NCI-H82 treated with DMSO at 0.1 percent for 48 hours (cell line): Measurements from ENCODE around the gene ZCCHC14.
"Not testable (repeated sequence)": the region's sequence is repeated elsewhere in the genome, so short reads cannot be mapped to it uniquely, and the experiment has no call there.

Source experiments
- DNase-seq: peaks from one replicate; lab custom pipeline; 2025; ENCODE audit not compliant: unreplicated experiment; lab: John Stamatoyannopoulos, UW

Gene ZCCHC14

GRCh38 chr16:87366930-87367329 lies 125.9 kb downstream of the ZCCHC14 start:
- no peak for DNase-seq

DNA sequence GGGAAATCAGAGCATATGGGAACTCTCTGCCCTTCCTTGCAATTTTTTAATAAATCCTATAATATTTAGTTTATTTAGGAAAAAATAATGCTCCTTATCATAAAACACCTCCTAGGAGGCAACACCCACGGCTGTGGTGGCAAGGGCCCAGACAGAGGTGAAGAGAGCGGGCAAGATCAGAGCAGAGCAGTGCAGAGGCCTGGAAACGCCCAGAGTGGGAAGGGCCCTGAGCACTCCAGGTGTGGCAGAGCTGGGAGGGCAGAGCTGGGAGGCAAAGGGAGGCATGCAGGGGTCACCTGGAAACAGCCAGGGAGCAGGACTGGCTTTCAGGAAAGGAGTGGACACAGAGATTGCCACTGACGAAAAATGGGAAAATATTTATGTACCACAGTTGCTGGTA lies 126.5 kb downstream of the ZCCHC14 start:
- DNase-seq, result no peak

DNA sequence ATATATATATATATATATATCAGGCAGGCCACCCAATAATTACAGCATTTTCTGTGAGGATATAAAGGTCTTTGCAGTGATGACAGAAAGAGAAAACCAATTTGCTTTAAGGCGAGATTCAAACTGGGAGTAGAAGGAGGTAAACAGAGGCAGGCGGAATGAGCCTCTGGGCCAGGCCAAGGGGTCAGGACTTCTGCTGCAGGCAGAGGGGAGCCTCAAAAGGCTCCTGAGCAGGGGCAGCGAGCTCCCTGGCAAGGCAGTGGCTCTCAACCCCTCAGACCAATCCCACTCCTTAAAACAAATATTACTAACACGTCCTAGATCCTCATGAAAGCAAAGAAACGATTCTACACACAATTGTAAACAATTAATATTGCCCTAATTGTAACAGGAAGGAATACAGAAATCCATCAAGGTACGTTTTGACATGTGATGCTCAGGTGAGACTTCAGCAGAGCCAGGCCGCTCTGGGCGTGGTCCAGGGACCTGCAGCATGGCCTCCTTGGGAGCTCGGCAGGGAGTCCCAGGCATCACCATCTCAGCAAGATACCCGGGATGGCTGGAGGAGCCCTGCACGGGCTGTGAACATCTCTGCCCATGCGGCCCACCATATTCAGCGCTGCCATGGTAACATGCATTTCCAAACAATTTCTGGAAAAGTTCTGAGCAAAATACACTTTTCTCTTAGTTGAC lies 127.7 kb downstream of the ZCCHC14 start:
- DNase-seq, result no peak

GRCh38 chr16:87363771-87364455 lies 128.9 kb downstream of the ZCCHC14 start:
- peak; percentile 82 for DNase-seq

DNA sequence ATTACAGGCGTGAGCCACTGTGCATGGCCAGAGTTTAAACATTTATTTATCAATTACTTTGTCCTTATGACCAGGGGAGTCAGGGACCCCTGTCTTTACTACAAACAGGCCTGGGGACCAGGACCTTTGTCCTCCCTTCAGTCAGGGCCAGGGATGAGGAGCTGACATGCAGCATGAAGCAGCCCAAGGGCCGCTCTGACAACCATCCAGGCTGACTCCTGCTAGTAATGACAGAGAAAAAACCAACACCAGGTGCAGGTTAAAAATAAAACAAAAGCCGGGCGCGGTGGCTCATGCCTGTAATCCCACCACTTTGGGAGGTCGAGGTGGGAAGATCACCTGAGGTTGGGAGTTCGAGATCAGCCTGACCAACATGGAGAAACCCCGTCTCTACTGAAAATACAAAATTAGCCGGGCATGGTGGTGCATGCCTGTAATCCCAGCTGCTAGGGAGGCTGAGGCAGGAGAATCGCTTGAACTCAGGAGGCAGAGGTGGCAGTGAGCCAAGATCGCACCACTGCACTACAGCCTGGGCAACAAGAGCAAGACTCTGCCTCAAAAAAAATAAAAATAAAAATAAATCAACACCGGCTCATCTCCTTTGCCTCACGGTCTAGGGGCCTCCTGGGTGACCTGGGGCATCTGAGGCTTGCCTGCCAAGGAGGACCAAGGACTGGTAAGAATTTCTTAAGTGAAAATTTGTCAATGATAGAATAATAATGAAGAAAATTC lies 129.8 kb downstream of the ZCCHC14 start:
- DNase-seq, result not testable (repeated sequence)

DNA sequence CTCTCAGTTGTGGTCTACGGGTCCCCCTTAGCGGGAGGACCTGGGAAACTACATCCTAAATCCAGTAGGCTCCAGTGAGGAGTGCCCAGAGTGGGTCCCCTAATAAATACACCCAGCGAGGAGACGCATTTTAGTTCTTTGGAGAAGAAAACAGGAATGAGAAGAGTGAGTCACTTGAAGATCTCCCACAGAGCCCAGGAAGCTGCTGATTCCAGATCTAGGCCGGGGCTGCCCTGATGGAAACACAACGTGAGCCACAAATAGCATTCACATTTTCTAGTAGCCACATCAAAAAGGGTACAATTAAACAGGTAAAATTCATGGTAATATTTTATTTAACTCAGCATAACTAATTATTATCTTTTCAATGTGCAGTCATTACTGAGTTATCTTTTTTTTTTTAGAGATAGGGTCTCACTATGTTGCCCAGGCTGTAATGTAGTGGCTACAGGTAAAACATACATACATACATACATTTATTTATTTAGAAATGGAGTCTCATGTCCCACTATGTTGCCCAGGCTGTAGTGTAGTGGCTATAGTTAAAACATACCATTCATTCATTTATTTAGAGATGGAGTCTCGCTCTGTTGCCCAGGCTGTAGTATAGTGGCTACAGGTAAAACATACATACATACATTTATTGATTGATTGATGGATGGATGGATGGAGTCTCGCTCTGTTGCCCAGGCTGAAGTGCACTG lies 130.8 kb downstream of the ZCCHC14 start:
- no peak for DNase-seq

- no peak for DNase-seq
Measured at GRCh38 chr16:87360862-87361610, 131.8 kb downstream of the ZCCHC14 start.

DNA sequence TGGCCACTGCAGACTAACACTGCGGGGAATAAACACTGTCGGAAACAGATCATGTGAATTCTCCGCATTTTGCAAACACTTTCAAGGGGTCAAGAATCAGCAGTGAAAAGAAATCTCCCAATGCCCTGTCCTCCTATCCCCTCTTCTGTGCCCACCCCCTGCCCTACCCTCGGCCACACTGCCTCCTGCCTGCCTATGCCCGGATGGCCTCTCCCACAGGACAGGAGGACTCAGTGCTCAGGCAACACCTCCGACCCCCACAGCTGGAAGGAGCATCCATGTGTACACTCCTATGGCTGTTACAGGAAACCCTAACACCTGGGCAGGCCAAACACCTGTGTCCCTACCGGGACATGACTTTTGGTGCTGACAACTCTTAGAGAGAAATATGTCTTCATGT lies 133.7 kb downstream of the ZCCHC14 start:
- DNase-seq, result no peak

- DNase-seq, result peak; percentile 41
Measured at GRCh38 chr16:87358696-87359095, 134.1 kb downstream of the ZCCHC14 start.

DNA sequence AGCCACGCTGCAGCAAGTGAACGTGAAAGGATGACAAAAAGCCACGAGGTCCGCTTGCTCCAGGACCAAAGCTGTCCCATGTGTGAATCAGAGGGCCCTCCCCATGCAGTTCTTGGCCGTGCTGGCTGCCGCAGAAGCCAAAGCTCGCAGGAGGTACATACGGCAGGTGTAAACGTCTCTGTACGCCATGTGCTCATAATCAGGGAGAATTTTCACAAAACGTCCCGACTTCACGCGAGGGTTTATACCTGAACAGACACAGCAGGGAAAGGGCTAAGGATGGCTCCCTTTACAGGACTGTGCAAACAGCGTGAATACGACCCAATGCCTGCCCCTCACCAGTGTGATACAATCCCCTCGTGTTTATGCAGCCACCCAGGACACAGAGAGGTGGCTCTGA lies 134.6 kb downstream of the ZCCHC14 start:
- no peak for DNase-seq

- DNase-seq, result no peak
Measured at GRCh38 chr16:87356491-87356853, 136.4 kb downstream of the ZCCHC14 start.
